ENCODE measurements around the gene KLF5.

- TF ChIP-seq CTCF (conservative IDR thresholded peaks at IDR 0.05) = no peak
- TF ChIP-seq EZH2 (IDR thresholded peaks at IDR 0.05; ENCODE audit: low read depth) = no peak
Measured at GRCh38 chr13:73074014-73074413, 15.2 kb downstream of the KLF5 start.
